Hepatocyte (in vitro differentiated cells): ENCODE data around the gene ATMIN. TPM values are rescaled to one million over a fixed set of nuclear protein-coding genes. Genes with fewer than 3 reads are reported as not detected.

ENCODE experiments used
- DNase-seq: peaks from one replicate; pipeline ENCODE4 v3.0.0-alpha.2; 2016; ENCODE audit warnings: low spot score
- H2AFZ ChIP-seq: fragments of 200-600 bp; sonication (generic); 2 replicates; pipeline ENCODE4 v1.6.0; 2016; ENCODE audit warnings: antibody characterized with exemption, mild to moderate bottlenecking
- H3K27ac ChIP-seq: fragments of 200-600 bp; sonication (generic); 2 replicates; pipeline ENCODE4 v1.5.1; 2016; ENCODE audit warnings: mild to moderate bottlenecking
- H3K27me3 ChIP-seq: fragments of 200-600 bp; sonication (generic); 2 replicates; pipeline ENCODE4 v1.6.1; 2016
- H3K36me3 ChIP-seq: fragments of 200-600 bp; sonication (generic); replicated peaks from 2 replicates; pipeline ENCODE4 v1.5.1; 2016; ENCODE audit warnings: low read depth; ENCODE audit not compliant: insufficient read depth
- H3K4me1 ChIP-seq: fragments of 200-600 bp; sonication (generic); 2 replicates; pipeline ENCODE4 v1.5.1; 2016; ENCODE audit warnings: mild to moderate bottlenecking, moderate library complexity; ENCODE audit not compliant: insufficient read depth
- H3K4me2 ChIP-seq: fragments of 200-600 bp; sonication (generic); 2 replicates; pipeline ENCODE4 v1.6.0; 2016
- H3K4me3 ChIP-seq: fragments of 200-600 bp; sonication (generic); 2 replicates; pipeline ENCODE4 v1.5.1; 2016; ENCODE audit warnings: mild to moderate bottlenecking
- H3K79me2 ChIP-seq: fragments of 200-600 bp; sonication (generic); 2 replicates; pipeline ENCODE4 v1.6.0; 2017; ENCODE audit warnings: mild to moderate bottlenecking
- H3K9me2 ChIP-seq: fragments of 200-600 bp; sonication (generic); replicated peaks from 2 replicates; pipeline ENCODE4 v1.6.0; 2017; ENCODE audit warnings: mild to moderate bottlenecking; ENCODE audit not compliant: insufficient read depth
- H3K9me3 ChIP-seq: fragments of 200-600 bp; sonication (generic); 2 replicates; pipeline ENCODE4 v1.5.1; 2016; ENCODE audit warnings: low read depth, mild to moderate bottlenecking
- H4K20me1 ChIP-seq: fragments of 200-600 bp; sonication (generic); 2 replicates; pipeline ENCODE4 v1.6.0; 2016; ENCODE audit warnings: mild to moderate bottlenecking; ENCODE audit not compliant: insufficient read depth, poor library complexity, severe bottlenecking
- EZH2 ChIP-seq: fragments of 200-600 bp; sonication (generic); IDR thresholded peaks from 2 replicates; pipeline ENCODE4 v1.6.1; 2016; ENCODE audit warnings: antibody characterized with exemption, mild to moderate bottlenecking, borderline replicate concordance
- EZH2phosphoT487 ChIP-seq: fragments of 200-600 bp; sonication (generic); IDR thresholded peaks from one replicate; pipeline ENCODE4 v1.6.1; 2018; ENCODE audit warnings: antibody characterized with exemption, mild to moderate bottlenecking, low read depth, moderate library complexity; ENCODE audit not compliant: unreplicated experiment, severe bottlenecking
- WGBS: methylation state at CpG from one replicate; pipeline ENCODE4 v1.1.6; 2016; ENCODE audit warnings: low lambda C conversion rate; ENCODE audit errors: missing lambda C conversion rate; 5-methylcytosine and 5-hydroxymethylcytosine counted together
- polyA plus RNA-seq: library from polyadenylated mRNA; unstranded; fragments of >200 nt; fragmentation: Nextera tagmentation; extraction: Ambion mirVana; gene quantifications from 2 replicates; pipeline ENCODE4 v1.2.1, GENCODE V29; 2016
- small RNA-seq: library from RNA; depleted of rRNA; stranded (forward); fragments of <200 nt; gene quantifications from one replicate; pipeline ENCODE3, GENCODE V24; 2014
- total RNA-seq: library from RNA; depleted of rRNA; stranded (reverse); fragments of >200 nt; gene quantifications from 2 replicates; pipeline ENCODE4 v1.2.3, GENCODE V29; 2014
- TF ChIP-seq, protein P1 (sequence below): fragments of 200-600 bp; sonication (generic); IDR thresholded peaks from 2 replicates; pipeline ENCODE4 v1.5.1; 2016; ENCODE audit warnings: antibody characterized with exemption, mild to moderate bottlenecking; ENCODE audit not compliant: poor library complexity

The ATMIN gene
- total and polyA plus RNA-seq, 2 experiments from 2014 or later: 30.7 to 58.4 TPM

DNA sequence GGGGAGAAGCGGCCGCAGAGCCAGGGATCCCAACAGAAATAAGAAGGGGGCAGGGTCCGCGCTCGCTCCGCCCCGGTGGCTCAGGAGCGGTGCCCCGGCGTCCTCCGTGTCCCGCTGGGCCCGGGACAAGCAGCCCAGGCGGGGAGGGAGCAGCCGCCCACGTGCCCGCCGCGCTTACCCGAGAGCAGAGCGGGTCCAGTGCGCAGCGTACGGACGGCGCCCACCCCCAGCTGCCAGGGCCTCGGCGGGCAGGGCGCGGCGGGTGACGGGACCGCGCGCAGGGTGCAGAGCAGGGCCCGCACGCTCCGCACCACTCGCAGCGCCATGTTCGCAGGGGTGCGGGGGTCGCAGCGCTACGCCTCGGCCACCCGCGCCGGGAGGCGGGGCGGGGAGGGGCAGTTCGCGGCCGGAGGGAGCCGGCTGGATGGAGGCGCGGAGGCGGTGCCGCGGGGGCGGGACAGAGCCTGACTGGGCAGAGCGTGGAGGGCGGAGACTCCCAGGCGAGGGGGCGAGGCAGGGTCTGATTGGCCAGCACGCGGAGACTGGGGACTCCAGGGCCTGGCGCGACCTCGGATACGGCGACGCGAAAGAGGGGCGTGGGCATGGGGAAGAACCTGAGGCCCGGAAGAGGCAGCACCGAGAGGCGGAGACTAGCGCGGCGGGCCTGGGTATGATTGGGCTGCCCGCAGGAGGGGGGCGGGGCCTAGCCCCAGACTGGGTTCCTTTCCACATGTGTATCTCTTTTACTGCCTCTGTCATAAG lies 60.5 kb downstream of the ATMIN start, which contains the start of gene GCSH:
Gene GCSH (minus strand): TSS at position 443 of the 762 bp plus-strand sequence. CDS start 117 bp downstream, at position 326.
- DNase-seq: peak; percentile 99
- no peaks in the 10 kb centered on the region for H3K9me3 ChIP-seq
- no peaks in the 10 kb centered on the region for H3K9me2 ChIP-seq
- no peaks in the 10 kb centered on the region for H3K27me3 ChIP-seq
- peak within 1 kb of the TSS; percentile 90 for H3K27ac ChIP-seq
- H3K4me3 ChIP-seq: peak within 1 kb of the TSS; percentile 80
- H3K79me2 ChIP-seq: peaks cover 36% of the 10 kb centered on the region
- WGBS: 7% methylated on average over 40 of the region's 83 CpGs
- TF ChIP-seq, protein P1, sequence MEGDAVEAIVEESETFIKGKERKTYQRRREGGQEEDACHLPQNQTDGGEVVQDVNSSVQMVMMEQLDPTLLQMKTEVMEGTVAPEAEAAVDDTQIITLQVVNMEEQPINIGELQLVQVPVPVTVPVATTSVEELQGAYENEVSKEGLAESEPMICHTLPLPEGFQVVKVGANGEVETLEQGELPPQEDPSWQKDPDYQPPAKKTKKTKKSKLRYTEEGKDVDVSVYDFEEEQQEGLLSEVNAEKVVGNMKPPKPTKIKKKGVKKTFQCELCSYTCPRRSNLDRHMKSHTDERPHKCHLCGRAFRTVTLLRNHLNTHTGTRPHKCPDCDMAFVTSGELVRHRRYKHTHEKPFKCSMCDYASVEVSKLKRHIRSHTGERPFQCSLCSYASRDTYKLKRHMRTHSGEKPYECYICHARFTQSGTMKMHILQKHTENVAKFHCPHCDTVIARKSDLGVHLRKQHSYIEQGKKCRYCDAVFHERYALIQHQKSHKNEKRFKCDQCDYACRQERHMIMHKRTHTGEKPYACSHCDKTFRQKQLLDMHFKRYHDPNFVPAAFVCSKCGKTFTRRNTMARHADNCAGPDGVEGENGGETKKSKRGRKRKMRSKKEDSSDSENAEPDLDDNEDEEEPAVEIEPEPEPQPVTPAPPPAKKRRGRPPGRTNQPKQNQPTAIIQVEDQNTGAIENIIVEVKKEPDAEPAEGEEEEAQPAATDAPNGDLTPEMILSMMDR: no peak
- TF ChIP-seq EZH2phosphoT487 (no peak), EZH2 (no peak)
- H4K20me1 ChIP-seq: no peaks in the 10 kb centered on the region
- H2AFZ ChIP-seq: peak within 1 kb of the TSS; percentile 91
- H3K4me2 ChIP-seq: peak within 1 kb of the TSS; percentile 90
- peaks cover 4% of the 10 kb centered on the region for H3K4me1 ChIP-seq
- H3K36me3 ChIP-seq: no peaks in the 10 kb centered on the region

DNA sequence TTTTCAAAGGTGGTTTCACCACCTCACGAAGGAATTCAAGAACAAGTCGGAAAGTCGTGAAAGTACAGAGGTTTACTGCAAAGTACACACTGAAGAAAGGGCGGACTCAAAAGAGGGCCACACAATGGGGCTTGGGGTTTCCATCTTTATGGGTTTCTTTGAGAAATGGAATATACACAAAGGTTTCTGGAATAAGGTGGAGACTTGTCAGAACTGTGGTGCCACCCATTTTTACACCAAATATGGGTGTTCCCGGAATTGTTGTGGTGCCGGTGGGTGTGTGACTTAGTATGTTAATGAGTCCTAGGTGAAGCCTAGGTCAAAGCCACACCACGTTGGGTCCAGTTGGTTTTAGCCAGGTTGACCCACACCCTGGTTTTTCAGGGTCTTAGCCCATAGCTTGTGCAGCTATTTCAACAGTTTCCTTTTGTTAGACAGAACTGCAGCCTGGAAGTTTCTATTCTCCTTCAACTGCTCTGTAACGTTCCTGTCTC lies 61.1 kb downstream of the ATMIN start:
- H3K27ac ChIP-seq: peak overlapping the region; percentile 75
- 63% methylated on average over 8 of the region's 8 CpGs for WGBS
- no peak for DNase-seq

More for the DNA sequence above, 61.1 kb downstream of the ATMIN start:
- Histone ChIP-seq H3K79me2 (peaks cover 30% of the 10 kb centered on the region), H3K4me2 (peak overlapping the region; percentile 63), H4K20me1 (no peaks in the 10 kb centered on the region), H3K4me1 (peaks cover 4% of the 10 kb centered on the region), H3K9me3 (no peaks in the 10 kb centered on the region), H3K9me2 (no peaks in the 10 kb centered on the region), H3K4me3 (no peak overlapping the region), H2AFZ (peak overlapping the region; percentile 54), H3K27me3 (no peaks in the 10 kb centered on the region), H3K36me3 (no peaks in the 10 kb centered on the region)
- TF ChIP-seq, protein P1: no peak
- TF ChIP-seq EZH2 (no peak), EZH2phosphoT487 (no peak)

Small RNAs within 50 kb of the gene (small RNA-seq; reads per million reads assigned to genes)
- not detected for gene AC092718.3

Other genes starting within 250 kb of the ATMIN start
- 11.6 and 12.2 TPM in 2 replicates for gene CDYL2, start 231.2 kb upstream of the ATMIN start, total RNA-seq
- 7.4 and 9.2 TPM in 2 replicates for gene CDYL2, start 231.2 kb upstream of the ATMIN start, polyA plus RNA-seq
- 47.4 and 77.6 TPM in 2 replicates for gene CMC2, start 29.0 kb upstream of the ATMIN start, total RNA-seq
- 132 and 133 TPM in 2 replicates for gene CMC2, start 29.0 kb upstream of the ATMIN start, polyA plus RNA-seq
- gene CENPN, start 28.6 kb upstream of the ATMIN start, total RNA-seq: 13.6 and 14.2 TPM in 2 replicates
- 16.4 and 16.8 TPM in 2 replicates for gene CENPN, start 28.6 kb upstream of the ATMIN start, polyA plus RNA-seq
- gene C16orf46, start 41.4 kb downstream of the ATMIN start, total RNA-seq: 1.0 and 2.5 TPM in 2 replicates
- 0.62 and 1.9 TPM in 2 replicates for gene C16orf46, start 41.4 kb downstream of the ATMIN start, polyA plus RNA-seq
- 44.3 and 53.6 TPM in 2 replicates for gene GCSH, start 60.6 kb downstream of the ATMIN start, total RNA-seq
- gene GCSH, start 60.6 kb downstream of the ATMIN start, polyA plus RNA-seq: 71.7 and 83.1 TPM in 2 replicates
- gene BCO1, start 202.8 kb downstream of the ATMIN start, total RNA-seq: 2.0 and 2.4 TPM in 2 replicates
- 1.4 and 1.6 TPM in 2 replicates for gene BCO1, start 202.8 kb downstream of the ATMIN start, polyA plus RNA-seq